H54 (cell line): ENCODE data around the gene NAV3.

Experiments
- DNase-seq: peaks from one replicate; pipeline ENCODE4 v3.0.0; 2011; ENCODE audit warnings: low spot score, mixed read lengths; ENCODE audit not compliant: insufficient read length
- FAIRE-seq: peaks from 3 replicates; lab custom pipeline; 2011; peaks lifted over from hg19 to GRCh38; lab: Jason Lieb, UNC
- POLR2A ChIP-seq: IDR thresholded peaks from 2 replicates; pipeline ENCODE4 v1.6.1; 2011; ENCODE audit warnings: low read depth, mild to moderate bottlenecking, low read length

NAV3 gene

DNA sequence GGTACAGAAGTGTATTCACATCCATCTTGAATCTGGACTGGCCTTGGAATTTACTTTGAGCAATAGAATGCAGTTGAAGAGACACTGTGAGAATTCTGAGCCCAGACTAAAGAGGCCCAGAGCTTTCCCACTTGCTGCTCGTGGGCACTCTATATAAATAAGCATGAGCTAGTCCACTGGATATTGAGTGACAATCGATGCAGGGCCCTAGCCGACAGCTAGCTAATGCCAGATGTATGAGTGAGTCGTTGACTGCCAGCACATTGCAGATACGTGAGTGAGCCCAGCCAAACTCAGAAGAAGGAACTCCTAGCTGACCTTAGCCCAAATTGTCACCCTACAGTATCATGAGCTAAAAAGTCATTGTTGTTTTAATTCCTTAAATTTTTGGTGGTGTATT, 24.9 kb downstream of the NAV3 start:
- no peak for TF ChIP-seq POLR2A
- no peak for DNase-seq
- no peak for FAIRE-seq

DNA sequence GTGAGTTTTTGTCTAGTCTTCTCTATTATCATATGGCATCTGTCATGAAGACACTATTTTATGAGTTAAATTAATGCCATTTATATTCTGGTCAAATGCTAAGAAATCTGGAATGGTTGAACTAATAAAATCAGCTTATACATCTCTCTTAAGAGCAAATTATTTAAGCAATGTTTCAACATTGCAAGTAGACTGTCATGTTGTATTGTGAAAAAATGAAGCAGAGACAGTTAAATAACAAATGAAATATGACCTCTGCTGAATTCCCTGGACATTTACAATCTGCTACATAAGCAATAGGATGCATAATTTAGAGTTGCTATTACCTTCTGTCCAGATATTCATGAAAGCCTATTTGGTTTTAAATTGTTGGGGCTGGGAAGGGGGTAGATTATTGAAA, 30.6 kb downstream of the NAV3 start:
- FAIRE-seq (no peak), DNase-seq (no peak)
- no peak for TF ChIP-seq POLR2A

DNA sequence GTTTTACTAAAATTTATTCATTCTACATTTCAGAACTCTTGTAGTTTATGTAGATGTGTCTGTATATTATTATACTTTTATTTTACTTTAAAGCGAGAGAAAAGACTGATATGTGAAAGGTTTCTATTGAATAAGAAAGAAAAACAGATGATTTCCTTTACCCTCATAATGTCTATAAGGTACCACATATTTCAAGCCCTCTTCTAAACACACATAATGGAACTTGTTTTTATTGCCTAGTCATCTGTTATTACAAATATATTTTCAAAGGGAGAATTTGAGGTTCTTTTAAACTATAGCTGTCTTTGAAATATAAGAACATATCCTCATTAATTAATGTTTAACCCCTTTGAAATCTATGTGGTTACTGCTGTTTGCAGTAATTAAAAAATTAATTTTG, 34.5 kb downstream of the NAV3 start:
- no peak for TF ChIP-seq POLR2A
- no peak for FAIRE-seq
- no peak for DNase-seq

DNA sequence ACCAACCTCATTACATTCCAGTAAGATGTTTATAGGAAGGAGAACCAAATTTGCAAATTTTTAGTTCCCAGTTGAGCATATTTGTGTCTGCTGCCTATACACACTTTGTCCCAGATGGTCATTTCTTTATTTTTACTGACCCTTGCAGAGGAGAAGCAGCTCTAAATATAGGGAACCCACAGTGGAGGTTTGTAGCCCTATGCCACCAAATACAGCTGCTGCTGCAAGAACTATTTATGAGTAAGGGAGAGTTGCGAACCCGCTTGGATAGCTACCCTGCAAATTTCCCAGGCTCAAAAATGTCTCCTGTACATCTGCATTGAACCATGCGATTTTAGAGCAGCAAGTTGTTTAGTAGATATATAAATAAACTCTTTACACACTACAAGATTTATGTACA, 48.2 kb downstream of the NAV3 start:
- no peak for FAIRE-seq

DNA sequence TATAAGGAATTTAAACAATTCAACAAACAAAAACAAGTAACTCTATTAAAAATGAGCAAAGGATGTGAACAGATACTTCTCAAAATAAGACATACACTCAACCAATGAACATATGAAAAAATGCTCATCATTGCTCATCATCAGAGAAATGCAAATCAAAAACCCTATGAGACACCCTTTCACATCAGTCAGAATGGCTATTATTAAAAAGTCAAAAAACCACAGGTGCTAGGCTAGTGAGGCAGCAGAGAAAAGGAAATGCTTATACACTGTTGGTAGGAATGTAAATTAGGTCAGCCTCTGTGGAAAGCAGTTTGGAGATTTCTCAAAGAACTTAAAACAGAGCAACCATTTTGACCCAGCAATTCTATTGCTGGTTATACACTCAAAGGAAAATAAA, 52.0 kb downstream of the NAV3 start:
- DNase-seq (no peak), FAIRE-seq (no peak)
- no peak for TF ChIP-seq POLR2A

More for the DNA sequence above, 48.2 kb downstream of the NAV3 start:
- TF ChIP-seq POLR2A, result no peak
- no peak for DNase-seq

DNA sequence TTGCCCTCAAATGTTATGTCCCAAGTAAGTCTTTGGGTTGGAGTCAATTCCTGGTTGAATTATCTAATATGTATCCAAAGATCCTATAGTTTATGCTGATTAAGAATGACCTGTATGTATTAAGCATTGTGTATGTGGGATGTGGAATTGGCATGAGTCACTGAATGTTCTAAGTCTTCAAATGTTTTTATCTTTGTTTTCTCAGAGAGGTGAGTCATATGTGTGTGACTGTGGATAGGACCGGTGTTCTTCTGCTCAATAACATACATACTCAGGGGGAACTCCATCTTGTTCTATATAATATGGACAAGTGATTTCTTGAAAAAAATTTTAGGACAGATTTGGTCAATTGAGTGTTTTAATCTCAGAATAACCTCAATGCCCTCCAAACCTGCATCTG, 57.9 kb downstream of the NAV3 start:
- no peak for TF ChIP-seq POLR2A
- DNase-seq, result peak; percentile 9
- FAIRE-seq, result peak; percentile 69

DNA sequence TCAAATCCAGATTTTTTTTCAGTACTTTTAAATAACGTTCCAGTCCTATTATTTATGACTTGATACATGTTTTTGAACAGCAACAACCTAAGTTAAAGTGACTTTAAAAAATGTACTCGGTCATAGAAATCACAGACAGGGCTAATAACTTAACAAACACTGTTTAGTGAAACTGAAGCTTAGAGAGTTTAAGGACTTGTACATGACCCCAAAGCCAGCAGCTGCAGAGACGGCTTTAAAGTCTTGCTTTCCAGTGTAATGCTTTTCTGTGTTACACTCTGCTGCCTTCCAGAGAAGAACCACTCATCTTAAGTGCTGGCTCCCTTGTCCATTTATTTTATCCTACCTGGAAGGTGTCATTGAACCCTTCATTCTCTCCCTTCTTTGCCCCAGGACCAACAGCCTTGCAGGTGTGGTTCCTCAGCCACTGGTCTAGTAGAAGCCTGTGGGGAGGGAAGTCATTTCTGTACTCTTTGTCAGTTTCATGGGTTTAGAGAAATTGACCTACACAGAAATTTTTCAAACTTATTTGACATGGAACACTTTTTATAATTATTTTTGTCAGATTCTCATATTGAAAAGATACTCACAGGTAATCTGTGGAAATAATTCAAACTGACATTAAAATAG, 60.9 kb downstream of the NAV3 start:
- DNase-seq (no peak), FAIRE-seq (no peak)

DNA sequence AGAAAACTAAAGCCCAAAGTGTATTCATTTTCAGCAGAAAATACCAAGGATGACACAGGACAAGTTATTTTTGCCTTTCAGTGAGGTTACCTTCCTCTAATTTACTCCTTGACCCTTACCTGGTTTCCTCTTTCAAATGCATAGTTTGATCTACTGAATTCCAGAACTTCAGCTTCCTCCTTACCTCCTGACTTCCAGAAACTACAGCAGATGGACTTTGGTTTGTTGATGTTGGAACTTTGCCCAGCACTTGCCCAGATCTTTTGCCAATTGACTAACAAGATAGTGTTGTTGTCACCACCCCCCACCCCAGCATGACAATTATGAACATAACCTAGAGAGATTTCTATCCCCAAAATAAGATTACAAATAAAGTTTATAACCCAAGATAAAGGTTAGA, 63.2 kb downstream of the NAV3 start:
- no peak for TF ChIP-seq POLR2A
- FAIRE-seq (no peak), DNase-seq (no peak)

More for the DNA sequence above, 60.9 kb downstream of the NAV3 start:
- TF ChIP-seq POLR2A, result no peak

DNA sequence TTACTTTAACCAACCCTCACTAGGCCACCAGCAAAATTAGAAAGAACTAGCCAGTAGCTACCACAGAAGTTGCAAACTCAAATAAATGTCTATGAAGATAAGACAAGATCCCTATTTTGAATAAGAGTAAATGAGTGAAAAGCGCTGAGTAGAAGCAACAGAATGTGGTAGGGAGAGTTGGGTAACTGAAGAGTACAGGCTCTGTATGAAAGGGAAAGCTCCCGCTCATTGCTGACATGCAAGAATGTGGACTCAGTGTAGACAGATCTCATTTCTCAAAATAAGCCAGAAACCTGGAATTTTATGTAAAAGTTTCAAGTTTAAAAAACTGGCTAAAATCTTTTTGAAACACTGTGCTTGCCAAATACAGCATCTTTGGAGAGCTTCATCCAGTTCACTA, 63.9 kb downstream of the NAV3 start:
- no peak for DNase-seq
- TF ChIP-seq POLR2A, result no peak
- FAIRE-seq, result no peak

DNA sequence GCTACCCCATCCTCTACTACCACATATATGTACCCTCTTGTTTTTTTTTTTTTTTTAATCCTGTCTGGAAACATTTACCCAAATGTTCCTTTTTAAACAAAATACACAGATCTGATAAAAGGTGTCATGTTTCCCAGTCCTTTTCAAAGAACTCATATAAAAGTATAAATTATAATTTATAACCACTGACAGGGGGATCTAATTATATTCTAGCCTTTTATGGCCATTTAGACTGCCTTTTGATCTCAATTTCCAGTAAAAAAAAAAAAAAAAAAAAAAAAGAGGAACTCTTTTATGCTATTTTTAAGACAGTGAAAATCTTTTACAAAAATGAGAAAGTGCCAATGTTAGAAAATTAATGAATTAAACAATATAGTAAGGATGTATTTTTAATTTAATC, 65.0 kb downstream of the NAV3 start:
- no peak for TF ChIP-seq POLR2A
- DNase-seq, result no peak
- FAIRE-seq, result no peak

DNA sequence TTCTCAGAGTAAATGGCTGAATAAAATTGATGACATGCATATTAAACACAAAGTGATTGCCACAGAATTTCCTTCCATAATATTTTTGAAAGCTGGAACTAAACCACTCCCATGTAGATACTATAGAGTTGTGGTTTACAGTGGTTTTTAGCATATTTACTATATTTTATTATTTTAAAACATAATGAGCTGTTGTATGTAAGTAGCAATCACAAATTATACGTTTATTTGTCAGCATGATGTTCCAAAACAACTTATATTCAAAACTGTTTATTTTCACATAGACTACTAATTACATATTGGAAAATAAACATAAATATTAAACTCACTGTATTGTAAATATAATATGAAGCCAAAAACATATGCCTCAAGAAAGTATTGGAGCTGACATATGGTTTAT, 77.2 kb downstream of the NAV3 start:
- DNase-seq (no peak), FAIRE-seq (no peak)
- no peak for TF ChIP-seq POLR2A

DNA sequence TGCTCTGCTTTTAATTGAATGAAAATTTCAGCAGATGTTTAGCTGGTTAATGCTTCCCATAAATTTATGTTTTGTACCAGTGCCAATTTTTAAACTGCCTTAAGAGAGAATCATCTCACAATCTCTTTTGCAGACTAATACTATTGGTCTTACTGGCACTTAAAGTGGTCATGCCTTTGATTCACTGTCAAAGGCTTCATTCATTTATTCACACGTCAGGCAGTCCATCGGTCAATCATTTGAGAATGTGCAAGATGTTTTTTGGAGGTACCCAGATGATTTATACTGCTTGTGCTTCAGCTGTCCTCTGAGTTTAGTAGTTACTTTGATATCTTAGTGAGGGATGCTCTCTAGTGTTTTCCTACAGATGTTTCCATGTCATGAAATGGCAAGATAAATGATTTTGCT, 83.4 kb downstream of the NAV3 start:
- FAIRE-seq (no peak), DNase-seq (no peak)
- no peak for TF ChIP-seq POLR2A

DNA sequence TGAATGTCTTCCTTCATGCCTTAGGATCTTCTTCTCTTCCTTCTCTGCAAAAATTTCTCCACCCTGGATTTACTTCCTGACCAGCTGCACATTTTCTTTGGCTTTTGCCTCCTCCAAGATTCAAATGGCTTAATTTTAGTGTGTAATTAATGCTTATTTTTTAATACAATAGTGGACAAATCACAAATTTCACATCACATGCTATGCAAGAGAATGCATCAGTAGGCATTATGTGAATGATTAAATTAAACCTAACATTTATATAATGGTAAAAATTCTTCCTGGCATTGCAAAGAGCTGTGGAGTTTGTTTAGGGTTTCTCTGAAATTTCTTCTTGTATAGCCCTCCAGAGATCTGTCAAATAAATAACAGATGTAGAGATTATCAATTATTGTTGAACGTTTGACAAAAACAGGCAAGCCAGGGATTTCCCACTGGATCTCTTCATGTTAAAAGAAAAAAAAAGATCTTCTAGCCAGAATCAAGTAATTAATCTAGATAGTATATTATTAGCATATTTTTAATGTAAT, 84.4 kb downstream of the NAV3 start:
- no peak for TF ChIP-seq POLR2A
- no peak for DNase-seq
- FAIRE-seq, result no peak

DNA sequence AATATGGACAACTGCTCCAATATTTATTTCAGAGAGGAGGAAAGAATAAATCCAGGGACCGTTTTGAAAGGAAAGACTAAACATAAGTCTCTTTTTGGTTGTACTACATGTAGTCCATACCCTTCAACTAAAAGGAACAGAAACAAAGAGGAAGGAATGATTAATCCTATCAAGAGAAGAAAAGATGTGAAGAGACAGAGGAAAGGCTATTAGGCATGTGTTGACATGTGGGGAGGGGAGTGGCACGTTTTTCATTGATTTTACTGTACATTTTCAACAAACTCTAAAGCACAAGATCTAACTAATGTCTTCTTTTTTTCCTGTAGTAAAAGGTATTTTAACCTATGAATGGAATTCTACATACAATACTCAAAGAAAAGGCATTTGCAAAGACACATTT, 85.6 kb downstream of the NAV3 start:
- TF ChIP-seq POLR2A, result no peak
- no peak for FAIRE-seq
- DNase-seq, result no peak

DNA sequence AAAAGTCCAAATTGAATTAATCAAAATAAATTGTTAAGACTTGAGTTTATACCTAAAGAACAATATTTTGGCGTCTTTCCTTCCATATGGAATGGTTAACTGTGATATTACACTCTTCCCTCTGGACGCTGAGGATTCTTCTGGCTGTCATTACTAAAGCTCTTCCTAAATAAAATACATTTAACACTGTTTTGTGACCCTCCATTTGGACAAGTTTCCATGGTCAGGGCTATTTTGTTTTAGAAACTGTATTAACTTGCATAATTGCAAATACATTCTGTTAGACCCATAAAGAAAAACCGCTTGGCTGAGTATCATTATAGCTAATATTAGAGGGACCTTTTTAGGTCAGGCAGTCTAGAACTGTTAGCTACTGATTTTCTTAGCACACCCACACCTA, 87.4 kb downstream of the NAV3 start:
- TF ChIP-seq POLR2A, result no peak
- DNase-seq, result no peak
- FAIRE-seq, result no peak
